NT2/D1 (cell line): ENCODE results near the gene ZCWPW1.

Experiments
- SUZ12 ChIP-seq: IDR thresholded peaks from 2 replicates; pipeline ENCODE4 v1.6.1; 2011; ENCODE audit not compliant: insufficient read length, insufficient read depth; ENCODE audit errors: extremely low read depth
- ZNF274 ChIP-seq: IDR thresholded peaks from 2 replicates; pipeline ENCODE4 v1.6.1; 2011; ENCODE audit warnings: mild to moderate bottlenecking, low read depth, low read length

- no peak for TF ChIP-seq SUZ12
- TF ChIP-seq ZNF274, result no peak
Observed at GRCh38 chr7:100438172-100438571, 9.7 kb upstream of the ZCWPW1 start.
